Tibial artery (tissue), 4 donors: ENCODE measurements around the gene DEAF1.
A peak's percentile ranks its signal among the peaks of the same experiment; 100 is the strongest.

Source experiments
- DNase-seq, 2 donors: peaks; one replicate each; pipeline ENCODE4 v3.0.0-alpha.2; 2019
- H3K27ac ChIP-seq, 2 donors: fragments of 200-600 bp; sonication (generic) in 1 of 2; 1 replicate in 1 of 2; 2 replicates in 1 of 2; pipeline ENCODE4 v1.5.1; 2018 to 2019; ENCODE audit warnings: mild to moderate bottlenecking in 1 of 2
- H3K27me3 ChIP-seq, 2 donors: fragments of 200-600 bp; sonication (generic) in 1 of 2; one replicate each; pipeline versions ENCODE4 v1.5.1 to v1.6.0; 2016 to 2019
- H3K36me3 ChIP-seq, 3 donors: fragments of 200-600 bp; sonication (generic) in 2 of 3; one replicate each; pipeline ENCODE4 v1.5.1; 2016 to 2019; ENCODE audit warnings: mild to moderate bottlenecking in 2 of 3
- H3K4me1 ChIP-seq, 4 donors: fragments of 200-600 bp; sonication (generic) in 2 of 4; 1 replicate in 3 of 4; 2 replicates in 1 of 4; pipeline ENCODE4 v1.5.1; 2016 to 2019
- H3K4me3 ChIP-seq, 2 donors: fragments of 200-600 bp; sonication (generic) in 1 of 2; 1 replicate in 1 of 2; 2 replicates in 1 of 2; pipeline ENCODE4 v1.5.1; 2018 to 2019; ENCODE audit warnings: mild to moderate bottlenecking in 2 of 2
- H3K9me3 ChIP-seq, 3 donors: fragments of 200-600 bp; sonication (generic) in 1 of 3; one replicate each; pipeline ENCODE4 v1.5.1; 2016 to 2019
- CTCF ChIP-seq, 2 experiments: fragments of 200-600 bp in 1 of 2; fragments of 450-650 bp in 1 of 2; IDR thresholded peaks; one replicate each; pipeline ENCODE4 v1.5.1; 2017 to 2019; ENCODE audit warnings: antibody characterized with exemption in 2 of 2, mild to moderate bottlenecking in 1 of 2, moderate library complexity in 1 of 2
- intact Hi-C: fragments of 100-400 bp; cut with DNase I; formaldehyde crosslinking; loops from one replicate; pipeline ENCODE4 v1.15.0; 2023; ENCODE audit warnings: low total_unique reads

DEAF1 gene

GRCh38 chr11:723120-723883 is 28.3 kb upstream of the DEAF1 start:
- no peak for DNase-seq
- Histone ChIP-seq H3K4me3 (no peak overlapping the region), H3K9me3 (no peaks in the 10 kb centered on the region), H3K4me1 (peaks cover 0 to 51% (median 44%) of the 10 kb centered on the region in 4 donors), H3K27me3 (peaks cover 0 to 74% of the 10 kb centered on the region in 2 donors), H3K27ac (no peak overlapping the region), H3K36me3 (peaks cover 0 to 44% (median 0%) of the 10 kb centered on the region in 3 donors)
- peak; percentile 70 to 79 for TF ChIP-seq CTCF (IDR thresholded peaks at IDR 0.05)
- intact Hi-C loops, result loop anchor here (5.0 kb wide), 1 partner anchor 61 kb away; no protein-coding TSS in a partner anchor

- no peaks in the 10 kb centered on the region for H3K9me3 ChIP-seq
- H3K27me3 ChIP-seq, result peaks cover 0 to 74% of the 10 kb centered on the region in 2 donors
- H3K36me3 ChIP-seq, result peaks cover 0 to 44% (median 0%) of the 10 kb centered on the region in 3 donors
- DNase-seq, result no peak
- no peak overlapping the region for H3K4me3 ChIP-seq
- intact Hi-C loops, result loop anchor here (5.0 kb wide), 1 partner anchor 60 kb away; no protein-coding TSS in a partner anchor
- peaks cover 0 to 42% (median 35%) of the 10 kb centered on the region in 4 donors for H3K4me1 ChIP-seq
- no peak for TF ChIP-seq CTCF (IDR thresholded peaks at IDR 0.05)
- no peak overlapping the region for H3K27ac ChIP-seq
Observed at GRCh38 chr11:722346-722811, 27.4 kb upstream of the DEAF1 start.

- no peak for TF ChIP-seq CTCF (IDR thresholded peaks at IDR 0.05)
- no peak overlapping the region for H3K27ac ChIP-seq
- peaks cover 0 to 74% of the 10 kb centered on the region in 2 donors for H3K27me3 ChIP-seq
- H3K4me3 ChIP-seq, result no peak overlapping the region
- H3K36me3 ChIP-seq, result peaks cover 0 to 44% (median 0%) of the 10 kb centered on the region in 3 donors
- no peaks in the 10 kb centered on the region for H3K9me3 ChIP-seq
- intact Hi-C loops, result loop anchor here (5.0 kb wide), 1 partner anchor 60 kb away; no protein-coding TSS in a partner anchor
- peak in 1 of 2 donors; percentile 71 for DNase-seq
- peaks cover 0 to 37% (median 31%) of the 10 kb centered on the region in 4 donors for H3K4me1 ChIP-seq
Observed at GRCh38 chr11:721741-722345, 26.8 kb upstream of the DEAF1 start.

- no peaks in the 10 kb centered on the region for H3K9me3 ChIP-seq
- peak overlapping the region in 1 of 2 donors; percentile 12 for H3K4me3 ChIP-seq
- no peak overlapping the region for H3K27ac ChIP-seq
- peaks cover 0 to 44% (median 0%) of the 10 kb centered on the region in 3 donors for H3K36me3 ChIP-seq
- no peak for TF ChIP-seq CTCF (IDR thresholded peaks at IDR 0.05)
- H3K4me1 ChIP-seq, result peaks cover 0 to 31% (median 26%) of the 10 kb centered on the region in 4 donors
- DNase-seq, result no peak
- intact Hi-C loops, result loop anchor here (5.0 kb wide), 1 partner anchor 59 kb away; no protein-coding TSS in a partner anchor
- peaks cover 0 to 70% of the 10 kb centered on the region in 2 donors for H3K27me3 ChIP-seq
Observed at GRCh38 chr11:721247-721740, 26.3 kb upstream of the DEAF1 start.

GRCh38 chr11:720642-721246 is 25.7 kb upstream of the DEAF1 start:
- Histone ChIP-seq H3K27ac (no peak overlapping the region), H3K36me3 (peaks cover 0 to 44% (median 0%) of the 10 kb centered on the region in 3 donors), H3K4me3 (peak overlapping the region in 1 of 2 donors; percentile 12), H3K9me3 (no peaks in the 10 kb centered on the region), H3K4me1 (peaks cover 0 to 26% (median 20%) of the 10 kb centered on the region in 4 donors), H3K27me3 (peaks cover 0 to 65% of the 10 kb centered on the region in 2 donors)
- intact Hi-C loops, result loop anchor here (5.0 kb wide), 1 partner anchor 58 kb away; no protein-coding TSS in a partner anchor
- peak in 1 of 2 donors; percentile 73 for DNase-seq
- no peak for TF ChIP-seq CTCF (IDR thresholded peaks at IDR 0.05)
